MCF 10A (cell line): ENCODE measurements around the gene COMMD9. TPM values are rescaled to one million over a fixed set of nuclear protein-coding genes. Genes with fewer than 3 reads are reported as not detected.

Experiments used
- BruUV-seq: library from RNA; stranded (reverse); fragments of 400-500 nt; replicated peaks from 2 replicates; lab custom pipeline; 2021; lab: Mats Ljungman, UMichigan
- CTCF ChIA-PET: fragments of 300-600 bp; sonication (Branson Sonifier 250); formaldehyde crosslinking; extraction: SDS; loops from one replicate; lab custom pipeline; 2021; ENCODE audit warnings: antibody characterized with exemption, inconsistent platforms; lab: Yijun Ruan, JAX
- POLR2A ChIA-PET: fragments of 300-600, 350-650 bp; sonication (Branson Sonifier 250); formaldehyde crosslinking; extraction: SDS; loops from one replicate; lab custom pipeline; 2020; ENCODE audit warnings: antibody characterized with exemption, inconsistent platforms; lab: Yijun Ruan, JAX
- DNase-seq: peaks from one replicate; pipeline ENCODE4 v3.0.0-alpha.2; 2018; ENCODE audit not compliant: unreplicated experiment
- H3K27ac Mint-ChIP-seq: one replicate; pipeline ENCODE4 v1.8.0; 2022; ENCODE audit warnings: mild to moderate bottlenecking, low read depth, mixed read lengths; ENCODE audit not compliant: unreplicated experiment
- H3K27me3 Mint-ChIP-seq: one replicate; pipeline ENCODE4 v1.8.0; 2022; ENCODE audit warnings: mixed read lengths; ENCODE audit not compliant: insufficient read depth, unreplicated experiment
- H3K36me3 Mint-ChIP-seq: one replicate; pipeline ENCODE4 v1.8.0; 2022; ENCODE audit warnings: mild to moderate bottlenecking, moderate library complexity, mixed read lengths; ENCODE audit not compliant: insufficient read depth, unreplicated experiment
- H3K4me1 Mint-ChIP-seq: one replicate; pipeline ENCODE4 v1.8.0; 2022; ENCODE audit warnings: mixed read lengths; ENCODE audit not compliant: insufficient read depth, unreplicated experiment
- H3K4me3 Mint-ChIP-seq: one replicate; pipeline ENCODE4 v1.8.0; 2022; ENCODE audit warnings: mild to moderate bottlenecking, moderate library complexity, mixed read lengths; ENCODE audit not compliant: unreplicated experiment
- H3K9me3 Mint-ChIP-seq: one replicate; pipeline ENCODE4 v1.8.0; 2022; ENCODE audit warnings: mixed read lengths; ENCODE audit not compliant: unreplicated experiment
- intact Hi-C: fragments of 100-400 bp; cut with micrococcal nuclease; formaldehyde crosslinking; loops from 2 replicates; pipeline ENCODE4 v1.14.1; 2022
- total RNA-seq: library from RNA; stranded (reverse); gene quantifications from 2 replicates; pipeline ENCODE4 v1.2.3, GENCODE V29; 2022
- TF ChIP-seq, protein P1 (sequence below): fragments of 200-600 bp; IDR thresholded peaks from one replicate; pipeline ENCODE4 v1.8.0; 2022; ENCODE audit warnings: antibody characterized with exemption, mild to moderate bottlenecking; ENCODE audit not compliant: unreplicated experiment

Gene COMMD9
- total RNA-seq, 1 experiment from 2014 or later = 39.8 TPM

DNA sequence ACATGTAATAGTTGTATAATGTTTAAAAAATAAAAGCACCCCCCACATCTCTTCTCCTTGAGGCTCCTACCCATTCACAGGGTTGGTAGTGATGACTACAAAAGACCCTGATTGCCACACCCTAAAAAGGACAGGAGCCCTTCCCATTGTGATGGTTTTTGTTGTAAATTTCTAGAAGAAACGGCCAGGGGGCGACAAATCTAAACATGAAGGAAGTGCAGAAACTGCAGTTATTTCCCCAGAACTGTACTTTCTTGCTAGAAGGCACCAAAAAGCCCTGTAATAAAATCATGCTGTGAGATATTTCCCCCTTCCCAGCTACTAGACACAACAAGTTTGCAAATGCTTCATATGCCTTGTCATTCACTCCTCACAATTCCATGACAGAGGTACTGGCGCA is 17.7 kb upstream of the COMMD9 start:
- ChIA-PET CTCF (interaction anchor here (0.6 to 1.4 kb wide), 5 partner anchors 8 to 172 kb away, joined by 3 to 5 read pairs (median 3); no protein-coding TSS in a partner anchor), POLR2A (interaction anchor here (0.7 kb wide), 1 partner anchor 17 kb away, joined by 3 read pairs; no protein-coding TSS in a partner anchor)
- Mint-ChIP-seq H3K9me3 (no peaks in the 10 kb centered on the region), H3K36me3 (no peaks in the 10 kb centered on the region), H3K27ac (no peak overlapping the region), H3K4me1 (peaks cover 39% of the 10 kb centered on the region), H3K27me3 (no peaks in the 10 kb centered on the region), H3K4me3 (no peak overlapping the region)
- TF ChIP-seq, protein P1, sequence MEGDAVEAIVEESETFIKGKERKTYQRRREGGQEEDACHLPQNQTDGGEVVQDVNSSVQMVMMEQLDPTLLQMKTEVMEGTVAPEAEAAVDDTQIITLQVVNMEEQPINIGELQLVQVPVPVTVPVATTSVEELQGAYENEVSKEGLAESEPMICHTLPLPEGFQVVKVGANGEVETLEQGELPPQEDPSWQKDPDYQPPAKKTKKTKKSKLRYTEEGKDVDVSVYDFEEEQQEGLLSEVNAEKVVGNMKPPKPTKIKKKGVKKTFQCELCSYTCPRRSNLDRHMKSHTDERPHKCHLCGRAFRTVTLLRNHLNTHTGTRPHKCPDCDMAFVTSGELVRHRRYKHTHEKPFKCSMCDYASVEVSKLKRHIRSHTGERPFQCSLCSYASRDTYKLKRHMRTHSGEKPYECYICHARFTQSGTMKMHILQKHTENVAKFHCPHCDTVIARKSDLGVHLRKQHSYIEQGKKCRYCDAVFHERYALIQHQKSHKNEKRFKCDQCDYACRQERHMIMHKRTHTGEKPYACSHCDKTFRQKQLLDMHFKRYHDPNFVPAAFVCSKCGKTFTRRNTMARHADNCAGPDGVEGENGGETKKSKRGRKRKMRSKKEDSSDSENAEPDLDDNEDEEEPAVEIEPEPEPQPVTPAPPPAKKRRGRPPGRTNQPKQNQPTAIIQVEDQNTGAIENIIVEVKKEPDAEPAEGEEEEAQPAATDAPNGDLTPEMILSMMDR = peak; percentile 45
- intact Hi-C loops = loop anchor here (1.0 to 5.0 kb wide), 2 partner anchors 171 to 185 kb away; no protein-coding TSS in a partner anchor
- no TSS peak for BruUV-seq
- peak; percentile 65 for DNase-seq

GRCh38 chr11:36305047-36305446 is 15.8 kb upstream of the COMMD9 start:
- CTCF ChIA-PET = interaction anchor here (1.5 kb wide), 1 partner anchor 13 kb away, joined by 4 read pairs; no protein-coding TSS in a partner anchor

DNA sequence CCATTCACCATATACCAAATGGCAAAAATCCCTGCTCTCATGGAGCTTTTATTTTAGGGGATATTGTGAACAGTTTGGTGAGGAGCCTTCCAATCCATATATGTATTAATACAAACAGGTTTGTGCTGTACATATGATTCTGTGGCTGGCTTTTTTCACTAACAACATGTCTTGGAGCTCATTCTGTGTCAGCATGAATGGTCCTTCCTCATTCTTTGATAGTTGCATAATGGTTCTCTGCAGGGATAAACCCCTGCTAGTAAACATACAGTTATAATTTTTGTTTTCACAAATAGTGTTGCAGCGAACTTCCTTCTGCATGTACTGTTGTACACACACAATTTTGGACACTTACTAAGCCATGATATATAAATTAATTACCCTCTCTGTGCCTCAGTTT is 15.1 kb upstream of the COMMD9 start:
- Mint-ChIP-seq H3K4me1 (peaks cover 38% of the 10 kb centered on the region), H3K9me3 (no peaks in the 10 kb centered on the region), H3K36me3 (no peaks in the 10 kb centered on the region), H3K27me3 (no peaks in the 10 kb centered on the region), H3K4me3 (no peak overlapping the region), H3K27ac (no peak overlapping the region)
- no peak for DNase-seq
- TF ChIP-seq, protein P1 = no peak
- BruUV-seq = no TSS peak
- CTCF ChIA-PET = interaction anchor here (0.6 to 1.5 kb wide), 5 partner anchors 12 to 658 kb away, joined by 3 to 5 read pairs (median 3); no protein-coding TSS in a partner anchor
- POLR2A ChIA-PET = interaction anchor here (0.8 kb wide), 1 partner anchor 404 kb away, joined by 3 read pairs; no protein-coding TSS in a partner anchor
- intact Hi-C loops = no loop called here

More at GRCh38 chr11:36305047-36305446, 15.8 kb upstream of the COMMD9 start:
- H3K9me3 Mint-ChIP-seq = no peaks in the 10 kb centered on the region
- peaks cover 42% of the 10 kb centered on the region for H3K4me1 Mint-ChIP-seq
- H3K27ac Mint-ChIP-seq = no peak overlapping the region
- intact Hi-C loops = loop anchor here (5.0 kb wide), 1 partner anchor 187 kb away; no protein-coding TSS in a partner anchor
- no peaks in the 10 kb centered on the region for H3K36me3 Mint-ChIP-seq
- POLR2A ChIA-PET = no interaction called here
- no peak for DNase-seq
- H3K4me3 Mint-ChIP-seq = no peak overlapping the region
- no peaks in the 10 kb centered on the region for H3K27me3 Mint-ChIP-seq
- no TSS peak for BruUV-seq
- TF ChIP-seq, protein P1 = no peak

DNA sequence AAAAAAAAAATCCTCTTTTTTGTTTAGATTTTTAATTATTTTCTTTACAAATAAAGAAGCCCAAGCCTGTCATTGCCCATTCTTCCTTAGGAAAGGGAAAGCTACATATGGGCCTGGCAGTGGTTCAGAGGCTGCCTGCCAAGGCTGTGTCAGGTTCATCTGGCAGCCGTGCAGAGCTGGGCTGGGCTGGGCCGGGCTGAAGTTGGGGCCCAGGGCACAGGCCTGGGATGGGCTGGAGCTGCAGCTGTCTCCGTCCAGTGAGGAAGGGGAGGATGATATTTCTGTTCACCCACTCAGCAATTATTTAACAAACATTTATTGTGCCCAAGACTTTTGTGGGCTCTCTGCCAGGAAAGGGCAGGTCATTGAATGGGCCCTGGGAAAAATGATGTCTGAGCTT is 11.4 kb upstream of the COMMD9 start:
- peak; percentile 86 for DNase-seq
- no peaks in the 10 kb centered on the region for H3K27me3 Mint-ChIP-seq
- peak overlapping the region; percentile 17 for H3K27ac Mint-ChIP-seq

More for the DNA sequence above, 11.4 kb upstream of the COMMD9 start:
- Mint-ChIP-seq H3K4me3 (peak overlapping the region; percentile 43), H3K4me1 (peaks cover 40% of the 10 kb centered on the region), H3K36me3 (no peaks in the 10 kb centered on the region), H3K9me3 (no peaks in the 10 kb centered on the region)
- CTCF ChIA-PET = interaction anchor here (0.6 to 14.4 kb wide), 9 partner anchors 9 to 309 kb away, joined by 3 to 242 read pairs (median 3); no protein-coding TSS in a partner anchor
- no TSS peak for BruUV-seq
- intact Hi-C loops = no loop called here
- TF ChIP-seq, protein P1 = no peak
- POLR2A ChIA-PET = interaction anchor here (0.6 to 2.2 kb wide), 10 partner anchors 8 to 1249 kb away, joined by 3 to 11 read pairs (median 4); partner anchors contain the start of genes COMMD9 and TRAF6
